HEK293 (cell line): Measurements from ENCODE around the gene EMD.

ENCODE experiments used
- ATF2 ChIP-seq: fragments of 450-650 bp; formaldehyde crosslinking; IDR thresholded peaks from 2 replicates; pipeline ENCODE4 v1.5.1; 2016; ENCODE audit warnings: missing biosample characterization, missing genetic modification characterization, low read depth
- BCL6B ChIP-seq: fragments of 450-650 bp; formaldehyde crosslinking; IDR thresholded peaks from 2 replicates; pipeline ENCODE4 v1.5.1; 2017; ENCODE audit warnings: missing biosample characterization, missing genetic modification characterization
- GLIS2 ChIP-seq: fragments of 450-650 bp; formaldehyde crosslinking; IDR thresholded peaks from 2 replicates; pipeline ENCODE4 v1.5.1; 2016; ENCODE audit warnings: missing biosample characterization, missing genetic modification characterization
- MYNN ChIP-seq: fragments of 450-650 bp; formaldehyde crosslinking; IDR thresholded peaks from 2 replicates; pipeline ENCODE4 v1.5.1; 2016; ENCODE audit warnings: missing biosample characterization, missing genetic modification characterization, borderline replicate concordance
- MZF1 ChIP-seq: fragments of 450-650 bp; formaldehyde crosslinking; IDR thresholded peaks from 2 replicates; pipeline ENCODE4 v1.5.1; 2017; ENCODE audit warnings: missing biosample characterization, missing genetic modification characterization, borderline replicate concordance
- ZBTB10 ChIP-seq: fragments of 450-650 bp; formaldehyde crosslinking; IDR thresholded peaks from 2 replicates; pipeline ENCODE4 v1.5.1; 2016; ENCODE audit warnings: missing biosample characterization, missing genetic modification characterization
- ZBTB11 ChIP-seq: fragments of 450-650 bp; formaldehyde crosslinking; conservative IDR thresholded peaks from 2 replicates; pipeline ENCODE4 v1.5.1; 2016; ENCODE audit warnings: low read depth, missing biosample characterization, missing genetic modification characterization
- ZBTB44 ChIP-seq: fragments of 450-650 bp; IDR thresholded peaks from 2 replicates; pipeline ENCODE4 v1.5.1; 2018; ENCODE audit warnings: missing biosample characterization, mild to moderate bottlenecking, missing genetic modification characterization
- ZNF157 ChIP-seq: fragments of 450-650 bp; formaldehyde crosslinking; IDR thresholded peaks from 2 replicates; pipeline ENCODE4 v1.5.1; 2016; ENCODE audit warnings: missing biosample characterization, missing genetic modification characterization
- ZNF16 ChIP-seq: fragments of 450-650 bp; formaldehyde crosslinking; IDR thresholded peaks from 2 replicates; pipeline ENCODE4 v1.5.1; 2016; ENCODE audit warnings: low read depth, missing biosample characterization, missing genetic modification characterization
- ZNF239 ChIP-seq: fragments of 450-650 bp; formaldehyde crosslinking; IDR thresholded peaks from 2 replicates; pipeline ENCODE4 v1.5.1; 2016; ENCODE audit warnings: missing biosample characterization, missing genetic modification characterization
- ZNF248 ChIP-seq: fragments of 450-650 bp; formaldehyde crosslinking; IDR thresholded peaks from 2 replicates; pipeline ENCODE4 v1.5.1; 2017; ENCODE audit warnings: missing biosample characterization, missing genetic modification characterization
- ZNF292 ChIP-seq: fragments of 450-650 bp; formaldehyde crosslinking; IDR thresholded peaks from 2 replicates; pipeline ENCODE4 v1.5.1; 2016; ENCODE audit warnings: low read depth, missing biosample characterization, missing genetic modification characterization, borderline replicate concordance
- ZNF324 ChIP-seq: fragments of 450-650 bp; formaldehyde crosslinking; IDR thresholded peaks from 2 replicates; pipeline ENCODE4 v1.5.1; 2016; ENCODE audit warnings: missing biosample characterization, missing genetic modification characterization
- ZNF354C ChIP-seq: fragments of 450-650 bp; formaldehyde crosslinking; IDR thresholded peaks from 2 replicates; pipeline ENCODE4 v1.5.1; 2016; ENCODE audit warnings: missing biosample characterization, missing genetic modification characterization, low read depth, borderline replicate concordance
- ZNF404 ChIP-seq: fragments of 450-650 bp; formaldehyde crosslinking; IDR thresholded peaks from 2 replicates; pipeline ENCODE4 v1.5.1; 2017; ENCODE audit warnings: missing biosample characterization, missing genetic modification characterization
- ZNF544 ChIP-seq: fragments of 450-650 bp; formaldehyde crosslinking; IDR thresholded peaks from 2 replicates; pipeline ENCODE4 v1.5.0; 2017; ENCODE audit warnings: missing biosample characterization, missing genetic modification characterization
- ZNF548 ChIP-seq: fragments of 450-650 bp; formaldehyde crosslinking; IDR thresholded peaks from 2 replicates; pipeline ENCODE4 v1.5.1; 2016; ENCODE audit warnings: missing biosample characterization, missing genetic modification characterization
- ZNF549 ChIP-seq: fragments of 450-650 bp; IDR thresholded peaks from 2 replicates; pipeline ENCODE4 v1.5.1; 2018; ENCODE audit warnings: missing biosample characterization, missing genetic modification characterization, mild to moderate bottlenecking, inconsistent platforms, moderate library complexity
- ZNF555 ChIP-seq: fragments of 450-650 bp; formaldehyde crosslinking; conservative IDR thresholded peaks from 2 replicates; pipeline ENCODE4 v1.5.1; 2017; ENCODE audit warnings: missing biosample characterization, mild to moderate bottlenecking, missing genetic modification characterization, inconsistent platforms
- ZNF600 ChIP-seq: fragments of 450-650 bp; formaldehyde crosslinking; IDR thresholded peaks from 2 replicates; pipeline ENCODE4 v1.5.1; 2016; ENCODE audit warnings: missing biosample characterization, missing genetic modification characterization
- ZNF621 ChIP-seq: fragments of 450-650 bp; formaldehyde crosslinking; IDR thresholded peaks from 2 replicates; pipeline ENCODE4 v1.5.1; 2017; ENCODE audit warnings: missing biosample characterization, missing genetic modification characterization
- ZNF654 ChIP-seq: fragments of 450-650 bp; formaldehyde crosslinking; IDR thresholded peaks from 2 replicates; pipeline ENCODE4 v1.5.1; 2016; ENCODE audit warnings: low read depth, missing biosample characterization, missing genetic modification characterization
- ZNF777 ChIP-seq: fragments of 450-650 bp; formaldehyde crosslinking; IDR thresholded peaks from 2 replicates; pipeline ENCODE4 v1.5.1; 2017; ENCODE audit warnings: missing biosample characterization, missing genetic modification characterization, borderline replicate concordance
- ZNF791 ChIP-seq: fragments of 450-650 bp; formaldehyde crosslinking; IDR thresholded peaks from 2 replicates; pipeline ENCODE4 v1.5.1; 2016; ENCODE audit warnings: missing biosample characterization, missing genetic modification characterization
- ZNF843 ChIP-seq: fragments of 450-650 bp; formaldehyde crosslinking; IDR thresholded peaks from 2 replicates; pipeline ENCODE4 v1.5.1; 2016; ENCODE audit warnings: missing biosample characterization, missing genetic modification characterization
- ZSCAN23 ChIP-seq: fragments of 450-650 bp; formaldehyde crosslinking; IDR thresholded peaks from 2 replicates; pipeline ENCODE4 v1.5.1; 2016; ENCODE audit warnings: missing biosample characterization, missing genetic modification characterization
- ZSCAN30 ChIP-seq: fragments of 450-650 bp; IDR thresholded peaks from 2 replicates; pipeline ENCODE4 v1.5.1; 2018; ENCODE audit warnings: missing biosample characterization, mild to moderate bottlenecking, missing genetic modification characterization, moderate library complexity

EMD gene

GRCh38 chrX:154428176-154429171, 49.4 kb downstream of the EMD start, which contains the start of gene ATP6AP1 (continued):
- no peak for TF ChIP-seq ATF2 (tag by site-specific recombination)
- TF ChIP-seq ZNF549 (tag by site-specific recombination): no peak
- TF ChIP-seq ZNF324: no peak
- TF ChIP-seq ZNF239 (tag by site-specific recombination): no peak
- TF ChIP-seq ZNF621 (tag by site-specific recombination): no peak
- TF ChIP-seq ZNF791 (tag by site-specific recombination): no peak
- TF ChIP-seq ZNF600 (tag by site-specific recombination): 0 out of 2 replicates have a peak, but pooled peaks have one; percentile 40
- no peak for TF ChIP-seq ZNF157
- peak; percentile 23; the same call in 1 of the 2 replicates for TF ChIP-seq ZBTB11 (tag by site-specific recombination)
- no peak for TF ChIP-seq ZNF544 (tag by site-specific recombination)
- no peak for TF ChIP-seq ZNF292
- no peak for TF ChIP-seq ZSCAN23 (tag by site-specific recombination)
- no peak for TF ChIP-seq MZF1 (tag by site-specific recombination)
- TF ChIP-seq ZNF16 (tag by site-specific recombination): no peak
- no peak for TF ChIP-seq ZBTB10 (tag by site-specific recombination)
- TF ChIP-seq ZNF777 (tag by site-specific recombination): no peak
- TF ChIP-seq ZBTB44 (tag by site-specific recombination): no peak
- no peak for TF ChIP-seq ZNF654 (tag by site-specific recombination)
- no peak for TF ChIP-seq MYNN (tag by site-specific recombination)
- no peak for TF ChIP-seq ZNF354C (tag by site-specific recombination)
- TF ChIP-seq ZNF404 (tag by site-specific recombination): no peak
- no peak for TF ChIP-seq ZNF555
- TF ChIP-seq ZSCAN30 (tag by site-specific recombination): 0 out of 2 replicates have a peak, but pooled peaks have one; percentile 35
- TF ChIP-seq ZNF548 (tag by site-specific recombination): no peak
- no peak for TF ChIP-seq ZNF248 (tag by site-specific recombination)
- TF ChIP-seq GLIS2: peak; percentile 74
- TF ChIP-seq BCL6B: no peak
- no peak for TF ChIP-seq ZNF843 (tag by site-specific recombination)
